ENCODE data around the gene IRF2.

DNA sequence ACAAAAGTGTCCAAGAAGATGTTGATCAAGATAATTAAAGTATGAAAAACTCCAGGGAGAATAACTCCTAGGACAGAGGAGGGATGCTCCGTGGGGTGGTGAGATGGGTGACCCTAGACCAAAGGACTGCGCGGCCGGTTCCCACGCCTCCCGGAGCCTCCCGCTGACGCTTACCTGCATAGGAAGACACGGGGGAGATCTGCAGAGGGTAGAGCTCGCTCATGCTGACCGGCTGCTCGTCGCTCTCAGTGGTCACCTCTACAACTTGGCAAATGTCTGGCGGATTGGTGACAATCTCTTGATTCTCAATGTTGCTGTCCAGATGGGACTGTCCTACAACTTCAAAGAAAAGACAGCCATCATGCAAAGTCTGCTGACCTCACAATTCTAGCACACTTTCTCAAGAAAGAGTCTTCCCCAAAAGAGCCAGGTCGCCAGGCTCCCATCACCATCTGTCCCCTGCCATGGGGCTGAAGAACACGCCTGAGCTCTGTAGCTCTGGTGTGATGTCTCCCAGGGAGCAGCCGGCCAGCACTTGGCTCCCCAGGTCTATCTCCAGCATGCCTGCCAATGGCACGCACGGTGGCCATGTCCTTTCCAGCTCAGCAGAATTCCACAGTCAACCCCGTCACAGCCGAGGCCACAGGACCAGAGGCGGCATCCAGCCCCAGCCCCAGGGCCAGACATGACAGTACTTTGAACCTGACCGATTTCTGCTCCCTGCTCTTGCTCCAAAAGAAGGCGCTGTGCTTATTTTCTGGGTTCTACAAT lies 75.4 kb downstream of the IRF2 start:
- no peak for TF ChIP-seq EZH2 (IDR thresholded peaks at IDR 0.05)
- TF ChIP-seq, protein P1, sequence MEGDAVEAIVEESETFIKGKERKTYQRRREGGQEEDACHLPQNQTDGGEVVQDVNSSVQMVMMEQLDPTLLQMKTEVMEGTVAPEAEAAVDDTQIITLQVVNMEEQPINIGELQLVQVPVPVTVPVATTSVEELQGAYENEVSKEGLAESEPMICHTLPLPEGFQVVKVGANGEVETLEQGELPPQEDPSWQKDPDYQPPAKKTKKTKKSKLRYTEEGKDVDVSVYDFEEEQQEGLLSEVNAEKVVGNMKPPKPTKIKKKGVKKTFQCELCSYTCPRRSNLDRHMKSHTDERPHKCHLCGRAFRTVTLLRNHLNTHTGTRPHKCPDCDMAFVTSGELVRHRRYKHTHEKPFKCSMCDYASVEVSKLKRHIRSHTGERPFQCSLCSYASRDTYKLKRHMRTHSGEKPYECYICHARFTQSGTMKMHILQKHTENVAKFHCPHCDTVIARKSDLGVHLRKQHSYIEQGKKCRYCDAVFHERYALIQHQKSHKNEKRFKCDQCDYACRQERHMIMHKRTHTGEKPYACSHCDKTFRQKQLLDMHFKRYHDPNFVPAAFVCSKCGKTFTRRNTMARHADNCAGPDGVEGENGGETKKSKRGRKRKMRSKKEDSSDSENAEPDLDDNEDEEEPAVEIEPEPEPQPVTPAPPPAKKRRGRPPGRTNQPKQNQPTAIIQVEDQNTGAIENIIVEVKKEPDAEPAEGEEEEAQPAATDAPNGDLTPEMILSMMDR (IDR thresholded peaks at IDR 0.05) = no peak
- no peak for TF ChIP-seq EZH2phosphoT487 (IDR thresholded peaks at IDR 0.05)

All from neural progenitor cell (in vitro differentiated cells).